AG04450 (cell line): ENCODE results near the gene SEC14L3. TPM values are rescaled to one million over a fixed set of nuclear protein-coding genes. Genes with fewer than 3 reads are reported as not detected.

ENCODE experiments used
- CTCF ChIA-PET: fragments of 300-600, 350-600 bp; formaldehyde crosslinking; extraction: SDS; loops from one replicate; lab custom pipeline; 2022; ENCODE audit warnings: antibody characterized with exemption, inconsistent platforms; lab: Charles Lee
- POLR2A ChIA-PET: fragments of 350-600 bp; formaldehyde crosslinking; extraction: SDS; loops from one replicate; lab custom pipeline; 2021; ENCODE audit warnings: antibody characterized with exemption, inconsistent platforms; lab: Yijun Ruan, JAX
- DNase-seq: peaks from one replicate; pipeline ENCODE4 v3.0.0-alpha.2; 2011; ENCODE audit warnings: low read depth, low spot score
- H3K27ac ChIP-seq: one replicate; pipeline ENCODE4 v1.5.1; 2012; ENCODE audit warnings: low read depth, low read length, control low read depth
- H3K27me3 ChIP-seq: one replicate; pipeline ENCODE4 v1.6.0; 2012; ENCODE audit warnings: low read length; ENCODE audit not compliant: control insufficient read depth, insufficient read depth
- H3K4me3 ChIP-seq: 2 replicates; pipeline ENCODE4 v1.5.1; 2011; ENCODE audit warnings: mild to moderate bottlenecking, low read depth, low read length, control low read depth
- H3K9me3 ChIP-seq: 2 replicates; pipeline ENCODE4 v1.5.1; 2012; ENCODE audit warnings: low read length; ENCODE audit not compliant: control insufficient read depth, insufficient read depth
- polyA plus RNA-seq: library from polyadenylated mRNA; depleted of rRNA; stranded (reverse); fragments of >200 nt; gene quantifications from 2 replicates; pipeline ENCODE4 v1.2.3, GENCODE V29; 2011; rRNA removed
- small RNA-seq: library from RNA; depleted of rRNA; stranded (forward); fragments of <200 nt; gene quantifications from one replicate; pipeline ENCODE3, GENCODE V24; 2012; ENCODE audit warnings: low read depth; ENCODE audit not compliant: insufficient read length
- TF ChIP-seq, protein P1 (sequence below): IDR thresholded peaks from 2 replicates; pipeline ENCODE4 v1.5.1; 2011; ENCODE audit warnings: low read depth, low read length, control low read depth, inconsistent platforms

Gene SEC14L3
- polyA plus RNA-seq, 1 experiment, result not detected

DNA sequence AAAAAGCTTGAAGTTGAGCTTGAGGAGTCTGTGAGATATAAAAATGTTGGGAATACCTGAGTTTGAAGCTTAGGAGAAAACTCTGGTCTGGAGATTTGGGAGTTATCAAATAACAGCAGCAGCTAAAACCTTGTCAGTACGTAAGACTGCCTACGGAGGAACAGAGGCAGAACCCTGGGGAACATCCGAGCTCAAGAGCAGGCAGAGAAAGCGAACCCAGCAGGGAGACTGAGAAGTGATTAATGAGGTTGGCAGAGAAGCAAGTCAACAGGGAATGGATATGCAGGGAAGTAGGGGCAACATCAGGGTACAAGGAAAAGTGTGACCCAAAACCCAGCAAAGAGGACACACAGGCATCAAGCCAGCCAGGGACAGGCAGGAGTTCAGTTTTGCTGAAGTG lies 58.8 kb downstream of the SEC14L3 start:
- H3K27me3 ChIP-seq, result no peaks in the 10 kb centered on the region
- ChIA-PET POLR2A (interaction anchor here (0.7 kb wide), 1 partner anchor 66 kb away, joined by 9 read pairs; no protein-coding TSS in a partner anchor), CTCF (interaction anchor here (1.3 to 1.4 kb wide), 2 partner anchors 11 to 25 kb away, joined by 4 to 5 read pairs; no protein-coding TSS in a partner anchor)
- TF ChIP-seq, protein P1, sequence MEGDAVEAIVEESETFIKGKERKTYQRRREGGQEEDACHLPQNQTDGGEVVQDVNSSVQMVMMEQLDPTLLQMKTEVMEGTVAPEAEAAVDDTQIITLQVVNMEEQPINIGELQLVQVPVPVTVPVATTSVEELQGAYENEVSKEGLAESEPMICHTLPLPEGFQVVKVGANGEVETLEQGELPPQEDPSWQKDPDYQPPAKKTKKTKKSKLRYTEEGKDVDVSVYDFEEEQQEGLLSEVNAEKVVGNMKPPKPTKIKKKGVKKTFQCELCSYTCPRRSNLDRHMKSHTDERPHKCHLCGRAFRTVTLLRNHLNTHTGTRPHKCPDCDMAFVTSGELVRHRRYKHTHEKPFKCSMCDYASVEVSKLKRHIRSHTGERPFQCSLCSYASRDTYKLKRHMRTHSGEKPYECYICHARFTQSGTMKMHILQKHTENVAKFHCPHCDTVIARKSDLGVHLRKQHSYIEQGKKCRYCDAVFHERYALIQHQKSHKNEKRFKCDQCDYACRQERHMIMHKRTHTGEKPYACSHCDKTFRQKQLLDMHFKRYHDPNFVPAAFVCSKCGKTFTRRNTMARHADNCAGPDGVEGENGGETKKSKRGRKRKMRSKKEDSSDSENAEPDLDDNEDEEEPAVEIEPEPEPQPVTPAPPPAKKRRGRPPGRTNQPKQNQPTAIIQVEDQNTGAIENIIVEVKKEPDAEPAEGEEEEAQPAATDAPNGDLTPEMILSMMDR, result no peak
- H3K9me3 ChIP-seq, result no peaks in the 10 kb centered on the region
- no peak overlapping the region for H3K4me3 ChIP-seq
- DNase-seq, result no peak
- no peak overlapping the region for H3K27ac ChIP-seq

- CTCF ChIA-PET, result interaction anchor here (0.6 kb wide), 1 partner anchor 822 kb away, joined by 4 read pairs; no protein-coding TSS in a partner anchor
- no peak for DNase-seq
- Histone ChIP-seq H3K27ac (no peak overlapping the region), H3K9me3 (no peaks in the 10 kb centered on the region), H3K4me3 (no peak overlapping the region), H3K27me3 (no peaks in the 10 kb centered on the region)
- POLR2A ChIA-PET, result no interaction called here
- TF ChIP-seq, protein P1, result no peak
Measured at GRCh38 chr22:30411780-30412179, 60.0 kb downstream of the SEC14L3 start.

Small RNA genes lying within 50 kb of the gene (small RNA-seq; reads per million reads assigned to genes)
- not detected for gene AC004832.3
- not detected for gene RNU6-564P

Other genes starting within 250 kb of the SEC14L3 start
- gene LIF, start 225.3 kb downstream of the SEC14L3 start, polyA plus RNA-seq, result 53.9 and 121 TPM in 2 replicates
- not detected in 2 replicates for gene OSM, start 205.2 kb downstream of the SEC14L3 start, polyA plus RNA-seq
- gene CASTOR1, start 182.5 kb downstream of the SEC14L3 start, polyA plus RNA-seq, result 12.0 and 15.3 TPM in 2 replicates
- 14.5 and 17.5 TPM in 2 replicates for gene TBC1D10A, start 145.1 kb downstream of the SEC14L3 start, polyA plus RNA-seq
- 53.1 and 82.7 TPM in 2 replicates for gene SF3A1, start 115.1 kb downstream of the SEC14L3 start, polyA plus RNA-seq
- gene CCDC157, start 115.0 kb downstream of the SEC14L3 start, polyA plus RNA-seq, result 1.6 and 1.8 TPM in 2 replicates
- gene RNF215, start 84.6 kb downstream of the SEC14L3 start, polyA plus RNA-seq, result 11.4 and 12.1 TPM in 2 replicates
- gene SEC14L2, start 75.0 kb downstream of the SEC14L3 start, polyA plus RNA-seq, result 15.8 and 17.7 TPM in 2 replicates
- 4.1 and 4.2 TPM in 2 replicates for gene MTFP1, start 46.2 kb downstream of the SEC14L3 start, polyA plus RNA-seq
- not detected in 2 replicates for gene SEC14L4, start 33.7 kb upstream of the SEC14L3 start, polyA plus RNA-seq
- 0.06 and 0.19 TPM in 2 replicates for gene SEC14L6, start 74.7 kb upstream of the SEC14L3 start, polyA plus RNA-seq
- gene GAL3ST1, start 102.6 kb upstream of the SEC14L3 start, polyA plus RNA-seq, result 0.06 and 0.14 TPM in 2 replicates
- 70.2 and 90.3 TPM in 2 replicates for gene PES1, start 119.9 kb upstream of the SEC14L3 start, polyA plus RNA-seq
- gene TCN2, start 135.2 kb upstream of the SEC14L3 start, polyA plus RNA-seq, result 6.6 and 9.1 TPM in 2 replicates
- gene SLC35E4, start 163.8 kb upstream of the SEC14L3 start, polyA plus RNA-seq, result 2.8 and 3.4 TPM in 2 replicates
- gene DUSP18, start 195.9 kb upstream of the SEC14L3 start, polyA plus RNA-seq, result 13.8 and 14.5 TPM in 2 replicates
- gene OSBP2, start 222.9 kb upstream of the SEC14L3 start, polyA plus RNA-seq, result 1.6 and 1.8 TPM in 2 replicates